Natural killer cell (primary cell): ENCODE measurements around the gene RETNLB. TPM values are rescaled to one million over a fixed set of nuclear protein-coding genes. Genes with fewer than 3 reads are reported as not detected.

ENCODE experiments used
- ATAC-seq, 3 donors: fragments of 150-1000 bp in 2 of 3; fragments of 200-7000 bp in 1 of 3; cut with Tn5 transposase; 1 replicate in 1 of 3; 2 replicates in 2 of 3; pipeline ENCODE4 v1.10.0; 2021; ENCODE audit warnings: mild to moderate bottlenecking in 2 of 3, moderate library complexity in 2 of 3
- DNase-seq, 2 donors: peaks; one replicate each; pipeline versions ENCODE4 v3.0.0 to v3.0.0-alpha.2; 2013 to 2021; ENCODE audit warnings: mixed read lengths in 1 of 2
- H3K27ac ChIP-seq: one replicate; pipeline ENCODE4 v1.5.1; 2013; ENCODE audit warnings: mild to moderate bottlenecking, low read length
- H3K27me3 ChIP-seq: one replicate; pipeline ENCODE4 v1.6.1; 2013; ENCODE audit warnings: low read length; ENCODE audit not compliant: control insufficient read depth, insufficient read depth
- H3K36me3 ChIP-seq: one replicate; pipeline ENCODE4 v1.6.1; 2013; ENCODE audit warnings: low read length; ENCODE audit not compliant: control insufficient read depth, insufficient read depth
- H3K4me1 ChIP-seq: one replicate; pipeline ENCODE4 v1.6.1; 2013; ENCODE audit warnings: low read length; ENCODE audit not compliant: control insufficient read depth, insufficient read depth
- H3K4me3 ChIP-seq: one replicate; pipeline ENCODE4 v1.5.1; 2013; ENCODE audit warnings: low read length
- H3K9me3 ChIP-seq: one replicate; pipeline ENCODE4 v1.6.1; 2013; ENCODE audit warnings: low read length; ENCODE audit not compliant: control insufficient read depth, insufficient read depth
- H3K27ac Mint-ChIP-seq, 2 donors: one replicate each; pipeline ENCODE4 v1.8.0; 2022; ENCODE audit warnings: mild to moderate bottlenecking in 2 of 2, mixed read lengths in 2 of 2, moderate library complexity in 1 of 2
- H3K27me3 Mint-ChIP-seq, 2 donors: one replicate each; pipeline ENCODE4 v1.8.0; 2022; ENCODE audit warnings: low read depth in 2 of 2, mixed read lengths in 2 of 2
- H3K36me3 Mint-ChIP-seq: one replicate; pipeline ENCODE4 v1.8.0; 2022; ENCODE audit warnings: mixed read lengths
- H3K4me1 Mint-ChIP-seq, 2 donors: one replicate each; pipeline ENCODE4 v1.8.0; 2022; ENCODE audit warnings: mixed read lengths in 2 of 2
- H3K4me3 Mint-ChIP-seq: one replicate; pipeline ENCODE4 v1.8.0; 2022; ENCODE audit warnings: mild to moderate bottlenecking, moderate library complexity, mixed read lengths
- H3K9me3 Mint-ChIP-seq, 2 donors: one replicate each; pipeline ENCODE4 v1.8.0; 2022; ENCODE audit warnings: mixed read lengths in 2 of 2
- CTCF ChIP-seq: fragments of 200-600 bp; IDR thresholded peaks from one replicate; pipeline ENCODE4 v1.8.0; 2022; ENCODE audit warnings: antibody characterized with exemption
- WGBS: methylation state at CpG from one replicate; pipeline ENCODE4 v1.1.7; 2013; ENCODE audit warnings: missing lambda C conversion rate; ENCODE audit not compliant: insufficient coverage; 5-methylcytosine and 5-hydroxymethylcytosine counted together
- intact Hi-C: fragments of 100-400 bp; cut with micrococcal nuclease; formaldehyde crosslinking; loops from one replicate; pipeline ENCODE4 v1.14.2; 2022
- total RNA-seq, 4 donors: library from RNA; stranded (reverse); fragments of 120-200 nt in 1 of 4; gene quantifications; one replicate each; pipeline versions ENCODE4 v1.2.3 to v1.2.4, GENCODE V29; 2013 to 2022

Gene RETNLB
- total RNA-seq, 3 donors from 2014 or later (not counting 1 experiment from before 2014, with no cell fraction given) = not detected

- 40% methylated on average over 1 of the region's 3 CpGs for whole genome bisulfite sequencing
- Mint-ChIP-seq H3K36me3 (no peaks in the 10 kb centered on the region), H3K27ac (no peak overlapping the region), H3K4me1 (no peaks in the 10 kb centered on the region), H3K4me3 (no peak overlapping the region), H3K9me3 (peaks cover 0 to 5% of the 10 kb centered on the region in 2 donors), H3K27me3 (peaks cover 0 to 24% of the 10 kb centered on the region in 2 donors)
- TF ChIP-seq CTCF = no peak
- DNase-seq (no peak), ATAC-seq (no peak)
- H3K4me3 ChIP-seq = no peak overlapping the region
- H3K9me3 ChIP-seq = no peaks in the 10 kb centered on the region
- intact Hi-C loops = no loop called here
- no peaks in the 10 kb centered on the region for H3K4me1 ChIP-seq
- no peaks in the 10 kb centered on the region for H3K36me3 ChIP-seq
- no peak overlapping the region for H3K27ac ChIP-seq
- H3K27me3 ChIP-seq = peaks cover 2% of the 10 kb centered on the region
Observed at GRCh38 chr3:108791473-108791872, 34.3 kb upstream of the RETNLB start.

GRCh38 chr3:108780235-108780634 is 23.0 kb upstream of the RETNLB start:
- Histone ChIP-seq H3K4me3 (no peak overlapping the region), H3K27ac (no peak overlapping the region), H3K9me3 (no peaks in the 10 kb centered on the region), H3K27me3 (no peaks in the 10 kb centered on the region), H3K36me3 (no peaks in the 10 kb centered on the region), H3K4me1 (no peaks in the 10 kb centered on the region)
- DNase-seq (peak in 1 of 2 donors; percentile 60), ATAC-seq (peak in 1 of 3 donors; percentile 35)
- intact Hi-C loops = no loop called here
- TF ChIP-seq CTCF = no peak
- Mint-ChIP-seq H3K4me1 (peaks cover 10 to 12% of the 10 kb centered on the region in 2 donors), H3K4me3 (no peak overlapping the region), H3K9me3 (no peaks in the 10 kb centered on the region), H3K27me3 (peaks cover 3 to 7% of the 10 kb centered on the region in 2 donors), H3K27ac (no peak overlapping the region), H3K36me3 (no peaks in the 10 kb centered on the region)
- 60% methylated on average over 4 of the region's 4 CpGs for WGBS

GRCh38 chr3:108779496-108779895 is 22.3 kb upstream of the RETNLB start:
- intact Hi-C loops = no loop called here
- H3K9me3 Mint-ChIP-seq = no peaks in the 10 kb centered on the region
- no peak for ATAC-seq

More at GRCh38 chr3:108779496-108779895, 22.3 kb upstream of the RETNLB start:
- Histone ChIP-seq H3K36me3 (no peaks in the 10 kb centered on the region), H3K4me1 (no peaks in the 10 kb centered on the region), H3K27me3 (no peaks in the 10 kb centered on the region), H3K9me3 (no peaks in the 10 kb centered on the region), H3K27ac (no peak overlapping the region), H3K4me3 (no peak overlapping the region)
- peaks cover 10 to 12% of the 10 kb centered on the region in 2 donors for H3K4me1 Mint-ChIP-seq
- H3K36me3 Mint-ChIP-seq = no peaks in the 10 kb centered on the region
- no peak overlapping the region for H3K4me3 Mint-ChIP-seq
- peaks cover under 1 to 3% of the 10 kb centered on the region in 2 donors for H3K27me3 Mint-ChIP-seq
- no peak for DNase-seq
- WGBS = 90% methylated on average over 3 of the region's 3 CpGs
- TF ChIP-seq CTCF = no peak
- no peak overlapping the region for H3K27ac Mint-ChIP-seq
